Stimulated activated CD4-positive, alpha-beta T cell treated with anti-CD3 and anti-CD28 coated beads, Interleukin-15, amount 100 ng/mL, for 1 hour (primary cell): ENCODE data around the gene ARMC2.

Source experiments
- DNase-seq, 2 donors: peaks; one replicate each; pipeline ENCODE4 v3.0.0-alpha.2; 2020; ENCODE audit warnings: low read depth in 1 of 2, low spot score in 1 of 2

Gene ARMC2

DNA sequence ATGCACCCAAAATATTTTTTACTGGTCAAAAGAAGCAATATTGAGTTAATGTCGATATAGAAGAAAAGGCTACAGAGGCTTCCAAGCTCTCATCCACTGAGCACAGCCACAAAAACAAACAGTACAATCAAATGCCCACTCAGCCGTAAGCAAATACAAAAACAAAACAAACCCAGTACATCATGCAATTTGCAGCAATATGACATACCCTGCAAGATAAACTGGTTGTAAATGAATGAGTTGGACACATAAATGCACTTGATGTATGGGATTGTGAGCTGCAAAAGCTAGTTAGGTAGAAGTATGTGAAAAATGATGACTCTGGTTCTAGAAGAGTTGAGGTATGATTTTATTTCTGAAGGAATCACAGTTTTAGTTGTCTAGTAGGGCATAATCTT lies 162.5 kb downstream of the ARMC2 start:
- no peak for DNase-seq

DNA sequence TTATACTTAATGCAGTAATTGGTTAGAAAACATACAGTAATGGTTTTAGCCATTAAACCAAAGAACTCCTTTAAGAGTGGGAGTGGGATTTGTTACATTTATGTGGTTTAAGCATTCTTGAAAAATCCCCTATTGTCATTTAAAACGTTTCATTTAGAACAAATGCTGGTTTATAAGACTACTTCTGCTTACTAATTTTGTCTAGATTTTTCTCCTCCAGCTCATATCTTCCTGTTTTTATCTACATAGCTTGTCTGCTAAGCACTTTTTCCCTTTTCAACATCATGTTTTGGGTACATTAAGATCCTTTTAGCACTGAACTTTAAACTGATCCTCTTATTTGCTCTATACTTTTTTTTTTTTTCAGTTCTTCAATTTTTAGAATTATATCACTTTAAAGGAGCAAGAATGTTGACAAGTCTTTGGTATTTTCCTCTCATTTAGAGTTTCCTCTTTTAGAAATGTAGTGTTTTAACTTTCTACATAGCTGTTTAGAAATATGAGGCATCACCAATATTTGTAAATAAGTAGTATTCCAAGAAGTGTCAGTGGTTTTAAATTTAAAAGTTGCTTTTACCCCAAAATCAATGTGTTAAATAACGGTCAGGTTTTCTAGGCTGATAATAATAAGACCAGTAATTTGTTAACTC lies 165.6 kb downstream of the ARMC2 start:
- no peak for DNase-seq

DNA sequence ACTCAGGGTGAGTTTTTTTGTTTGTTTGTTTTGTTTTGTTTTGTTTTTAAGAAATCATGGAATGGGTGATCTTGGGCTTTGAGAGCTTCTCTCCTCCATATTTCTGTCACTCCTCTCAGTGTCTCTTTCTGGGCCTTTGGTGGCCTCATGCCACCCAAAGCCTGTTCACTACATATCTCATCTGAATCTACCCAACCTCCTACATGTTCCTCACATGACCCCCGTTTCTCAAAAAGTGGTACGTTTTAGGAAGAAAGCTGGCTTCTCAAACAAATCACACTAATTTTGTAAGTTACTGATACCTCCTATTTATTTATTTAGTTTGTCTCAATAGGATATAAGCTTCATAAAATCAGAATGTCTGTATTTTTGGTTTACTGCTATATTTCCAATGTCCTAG lies 166.4 kb downstream of the ARMC2 start:
- no peak for DNase-seq

DNA sequence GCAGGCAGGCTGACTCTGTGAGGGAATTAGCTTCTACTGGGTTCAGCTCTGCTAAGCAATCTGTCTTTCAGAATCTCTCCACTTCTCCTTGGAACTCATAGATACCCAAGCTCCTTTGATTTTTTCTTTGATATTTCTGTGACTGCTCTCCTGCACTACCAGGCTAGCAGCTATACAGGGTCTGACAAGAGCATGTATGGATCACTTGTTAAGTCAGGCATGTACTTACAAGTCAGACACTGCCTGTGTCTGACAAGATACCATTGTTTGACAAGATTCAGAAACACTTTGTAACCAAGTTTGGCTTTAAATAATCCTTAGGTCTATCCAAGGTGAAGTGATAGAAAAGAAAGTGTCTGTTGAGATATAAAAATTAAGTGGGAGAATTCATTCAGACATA lies 167.0 kb downstream of the ARMC2 start:
- DNase-seq: no peak

DNA sequence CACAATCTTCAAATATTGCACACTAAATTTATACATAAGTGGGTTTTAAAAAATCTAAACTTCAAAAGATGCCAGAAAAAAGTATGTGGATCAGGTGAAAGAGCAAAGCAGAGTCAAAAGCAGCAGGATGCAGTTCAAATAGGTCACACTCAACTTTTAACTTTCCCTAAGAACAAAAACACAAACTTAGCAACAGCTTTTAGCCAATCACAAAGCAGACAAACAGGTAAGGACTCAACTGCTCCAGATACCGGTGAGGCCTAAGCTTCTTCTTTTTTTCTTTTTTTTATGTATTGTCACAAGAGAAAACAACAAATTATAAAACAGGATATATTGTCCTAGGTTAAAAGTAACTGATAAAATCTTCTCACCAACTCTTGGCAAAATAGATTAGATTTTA lies 171.7 kb downstream of the ARMC2 start:
- DNase-seq: no peak

DNA sequence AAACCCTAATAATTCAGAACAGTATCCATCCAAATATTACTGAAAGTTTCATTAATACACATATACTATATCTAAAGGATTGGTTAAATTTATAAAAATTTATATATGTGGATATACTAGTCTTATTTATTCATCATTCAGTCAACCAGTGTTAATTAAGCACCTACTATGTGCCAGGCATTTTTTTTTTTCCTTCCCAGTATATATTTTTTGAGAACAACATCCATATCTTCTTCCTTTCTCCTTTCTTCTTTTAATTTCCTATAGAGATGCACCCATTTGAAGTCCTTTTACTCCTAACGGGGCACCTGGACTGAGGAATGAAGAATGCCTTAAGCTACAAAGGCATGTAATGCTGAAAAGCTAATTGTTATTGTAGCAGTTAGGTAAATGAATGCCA lies 173.6 kb downstream of the ARMC2 start:
- no peak for DNase-seq

DNA sequence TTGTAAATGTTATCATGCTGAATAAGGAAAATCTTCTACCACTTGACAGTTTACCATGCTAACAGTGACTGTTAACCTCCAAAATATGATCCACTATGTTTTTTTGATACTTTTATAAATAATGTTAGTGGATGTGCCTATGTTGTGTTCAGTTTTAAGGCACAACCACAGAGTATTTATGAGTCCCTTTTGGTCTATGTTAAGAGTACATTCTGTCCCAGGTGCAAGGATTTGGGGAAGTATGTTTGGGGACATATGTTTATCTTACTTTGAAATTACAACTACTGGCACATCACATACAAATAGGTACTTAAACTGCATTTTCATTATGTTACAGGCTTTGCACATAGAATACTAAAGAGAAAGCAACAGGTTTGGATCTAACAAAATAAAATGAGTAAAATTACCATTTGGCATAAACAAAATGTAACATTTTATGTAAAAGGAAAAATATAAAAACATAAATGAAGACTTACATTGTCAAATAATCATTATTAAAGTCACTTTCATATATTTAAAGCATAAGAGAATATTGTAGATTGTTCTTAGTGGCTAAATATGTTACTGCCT lies 175.2 kb downstream of the ARMC2 start:
- no peak for DNase-seq
